Measurements from ENCODE around the gene DGCR8.

DGCR8 gene

DNA sequence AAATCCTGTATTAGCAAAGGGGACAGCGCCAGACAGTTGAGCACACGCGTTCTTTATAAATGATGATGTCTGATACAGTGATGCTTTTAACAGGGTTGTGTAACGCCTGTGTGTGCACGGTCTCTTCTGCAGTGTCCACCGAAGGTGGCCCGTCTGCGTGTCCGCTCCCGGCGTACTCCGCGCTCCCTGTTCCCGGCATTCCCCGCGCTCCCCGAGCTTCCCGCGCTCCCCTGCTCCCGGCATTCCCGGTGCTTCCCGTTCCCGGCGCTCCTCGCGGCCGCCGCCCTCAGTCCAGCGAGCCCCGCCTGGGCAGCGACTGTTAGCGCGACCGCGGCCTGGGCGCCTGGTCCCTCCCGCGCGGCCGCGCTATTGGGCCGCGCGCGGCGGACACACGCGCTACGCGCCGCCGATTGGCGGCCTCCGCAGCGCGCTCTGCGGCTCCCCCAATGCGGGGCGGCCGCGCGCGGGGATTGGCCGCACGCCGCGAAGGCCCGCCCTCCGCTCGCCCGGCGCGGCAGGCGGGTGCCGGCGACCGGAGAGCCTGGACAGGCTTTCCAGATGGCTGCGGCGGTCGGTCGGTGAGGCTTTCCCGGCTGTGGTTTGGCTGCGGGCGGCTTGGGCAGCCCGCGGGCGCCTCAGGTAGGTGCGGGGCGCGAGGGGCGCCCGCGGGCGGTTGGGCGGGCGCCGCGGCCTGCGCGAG is at the start of gene DGCR8:
DGCR8 (plus strand) TSS at position 497 of the 700 bp plus-strand sequence. CDS start 5,723 bp downstream, outside the sequence.
- peak; percentile 69 for DNase-seq

DNA sequence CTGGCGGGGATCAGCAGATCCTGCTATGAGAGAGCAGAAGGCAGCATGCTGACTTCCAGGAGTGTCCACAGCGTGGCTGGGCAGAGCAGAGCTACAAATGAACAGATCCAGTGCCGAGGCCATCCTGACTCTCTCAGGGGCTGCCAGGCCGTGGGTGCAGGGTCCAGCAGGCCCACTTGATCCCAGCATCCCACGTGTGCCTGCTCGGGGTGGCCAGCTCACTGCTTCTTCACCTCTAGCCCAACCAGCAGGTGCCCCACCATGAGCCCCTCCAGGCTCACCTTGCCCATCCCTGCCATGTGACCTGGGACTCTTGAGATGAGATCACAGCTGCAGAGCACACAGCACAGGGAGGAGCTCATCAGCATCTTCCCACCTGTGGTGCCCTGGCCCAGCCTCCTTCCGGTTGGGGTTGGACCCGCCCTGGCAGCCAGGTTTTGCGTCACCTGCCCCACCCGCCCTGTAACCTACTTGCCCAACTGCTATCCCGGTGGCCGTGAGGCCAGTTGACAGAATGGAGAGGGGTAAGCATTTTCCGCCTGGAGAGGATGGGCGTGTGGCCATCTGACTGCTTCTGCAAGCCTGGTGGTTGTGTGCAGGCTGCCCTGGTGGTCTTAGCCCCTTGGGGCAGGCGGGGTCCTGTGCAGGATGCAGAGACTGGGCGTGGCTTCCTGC is 48.2 kb upstream of the DGCR8 start:
- DNase-seq, result no peak

DNA sequence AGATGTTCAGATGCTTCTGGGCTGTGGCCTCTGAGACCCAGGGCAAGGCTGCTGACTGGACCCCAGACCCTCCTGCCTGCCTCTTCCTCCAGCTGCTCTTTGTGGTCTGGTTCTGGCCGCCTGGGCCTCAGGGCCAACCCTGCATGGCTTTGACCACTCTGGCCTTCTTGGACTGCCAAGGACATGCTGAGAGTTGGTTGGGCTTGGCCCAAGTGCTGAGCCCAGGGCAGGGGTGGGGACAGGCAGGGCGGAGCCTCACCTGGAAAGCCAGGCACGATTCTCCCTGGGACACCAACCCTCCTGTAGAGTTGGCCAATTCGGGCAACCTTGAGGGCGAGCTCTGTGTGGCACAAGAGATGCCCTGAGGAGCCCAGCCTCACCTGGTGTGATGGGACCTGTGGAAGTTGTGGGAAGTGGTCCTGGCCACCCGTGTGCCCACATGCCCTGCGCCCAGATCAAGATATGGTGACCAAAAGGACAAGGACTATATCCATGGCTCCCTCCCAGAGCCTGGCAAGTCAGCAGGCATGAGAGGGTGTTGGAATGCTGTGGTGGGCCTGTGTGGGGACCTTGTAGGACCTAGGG is 47.5 kb upstream of the DGCR8 start:
- DNase-seq, result no peak

DNA sequence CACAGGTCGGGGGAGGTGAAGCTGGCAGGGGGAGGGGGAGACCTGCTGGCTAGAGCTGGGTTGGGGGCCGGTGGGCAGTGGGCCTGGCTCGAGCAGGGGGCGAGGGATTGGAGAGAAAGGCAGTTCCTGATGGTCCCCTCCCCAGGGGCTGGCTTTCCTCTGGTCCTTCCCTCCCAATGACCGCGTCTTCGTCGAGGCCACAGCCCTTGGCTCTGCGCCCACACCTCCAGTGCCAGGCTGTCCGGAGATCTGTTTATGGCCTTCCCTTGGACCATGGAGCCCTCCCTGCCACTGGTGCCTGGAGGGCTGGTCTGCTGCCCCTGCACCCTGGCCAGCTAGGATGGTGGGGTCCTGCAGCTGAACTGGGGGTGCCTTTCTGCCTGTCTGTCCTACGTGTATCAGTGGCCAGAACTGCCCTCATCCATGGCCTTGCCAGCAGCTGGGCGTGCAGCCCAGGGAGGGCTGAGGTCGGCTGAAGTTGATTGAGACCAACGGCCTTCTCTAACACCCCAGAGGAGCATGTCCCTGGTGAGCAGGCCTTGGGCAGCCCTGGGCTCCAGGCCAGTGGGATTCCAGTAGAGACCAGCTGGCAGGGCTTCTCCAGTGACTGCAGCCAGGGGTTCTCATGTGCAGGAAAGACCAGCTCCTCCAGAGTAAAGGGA is 46.9 kb upstream of the DGCR8 start:
- no peak for DNase-seq

DNA sequence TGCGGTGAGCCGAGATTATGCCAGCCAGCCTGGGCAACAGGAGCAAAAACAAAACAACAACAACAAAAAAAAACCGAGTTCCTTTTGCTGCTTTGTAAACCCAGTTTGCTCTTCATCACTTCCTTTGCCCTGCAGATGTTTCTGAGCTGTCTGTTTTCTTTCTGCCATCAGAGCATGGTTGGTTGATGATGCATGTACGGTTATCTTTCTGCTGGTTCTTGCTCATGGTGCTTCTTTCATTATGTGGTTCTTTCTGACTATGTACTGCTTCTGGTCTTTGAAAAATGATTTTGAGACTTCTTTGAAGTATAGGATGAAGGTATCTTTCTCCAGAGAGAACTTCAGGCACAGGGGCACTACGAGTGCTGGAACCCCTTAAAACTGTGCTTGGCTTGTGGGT is 45.9 kb upstream of the DGCR8 start:
- no peak for DNase-seq

DNA sequence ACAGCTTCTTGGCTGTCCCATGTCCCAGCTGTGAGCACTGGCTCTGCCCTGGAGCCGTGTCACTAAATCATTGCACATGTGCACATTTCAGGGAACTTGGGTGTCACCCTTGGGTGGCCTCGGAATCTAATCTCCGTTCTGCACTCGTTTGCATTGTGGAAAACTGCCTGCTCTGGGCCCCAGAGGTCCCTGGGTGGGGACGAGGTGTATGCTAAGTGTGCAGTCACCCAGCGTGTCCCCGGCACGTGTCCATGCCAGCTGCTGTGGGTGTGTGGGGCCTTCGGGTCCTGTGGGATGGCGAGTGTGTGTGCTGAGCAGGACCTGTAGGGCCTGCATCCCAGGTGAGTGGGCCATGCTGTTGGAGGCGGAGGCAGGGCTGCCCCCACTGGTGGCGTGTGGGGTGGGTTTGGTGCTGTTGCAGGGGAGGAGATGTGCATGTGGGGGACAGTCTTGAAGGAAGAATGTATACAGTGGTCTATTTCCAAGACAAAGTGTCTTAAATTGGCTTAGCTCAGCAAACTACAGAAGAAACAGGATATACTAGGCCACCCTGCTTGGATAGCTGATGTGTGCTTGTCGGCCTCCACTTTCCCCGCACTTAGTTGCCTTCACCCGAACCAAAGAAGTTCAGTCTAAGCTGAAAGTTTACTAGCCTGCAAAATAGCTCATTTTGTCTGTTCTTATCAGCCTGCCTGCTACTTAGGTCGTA is 44.5 kb upstream of the DGCR8 start:
- no peak for DNase-seq

DNA sequence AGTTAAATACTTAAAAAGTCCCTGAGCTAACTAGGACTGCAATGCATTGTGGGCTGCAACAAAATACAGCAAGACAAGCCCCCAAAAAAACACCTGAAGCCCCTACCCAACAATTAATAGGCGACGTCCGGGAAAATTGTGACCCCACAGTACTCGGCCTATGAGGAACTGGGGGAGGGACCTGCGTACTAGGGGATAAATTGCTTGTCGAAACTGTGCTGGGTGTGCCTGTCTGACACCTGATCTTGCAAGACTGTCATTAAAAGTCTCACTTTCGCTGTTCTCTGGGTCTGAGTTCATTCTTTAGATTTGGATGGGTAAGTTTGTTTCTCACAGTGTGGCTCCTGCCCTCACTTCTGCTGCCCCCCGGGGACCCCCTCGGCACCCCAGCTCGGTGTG is 44.0 kb upstream of the DGCR8 start:
- DNase-seq, result no peak

DNA sequence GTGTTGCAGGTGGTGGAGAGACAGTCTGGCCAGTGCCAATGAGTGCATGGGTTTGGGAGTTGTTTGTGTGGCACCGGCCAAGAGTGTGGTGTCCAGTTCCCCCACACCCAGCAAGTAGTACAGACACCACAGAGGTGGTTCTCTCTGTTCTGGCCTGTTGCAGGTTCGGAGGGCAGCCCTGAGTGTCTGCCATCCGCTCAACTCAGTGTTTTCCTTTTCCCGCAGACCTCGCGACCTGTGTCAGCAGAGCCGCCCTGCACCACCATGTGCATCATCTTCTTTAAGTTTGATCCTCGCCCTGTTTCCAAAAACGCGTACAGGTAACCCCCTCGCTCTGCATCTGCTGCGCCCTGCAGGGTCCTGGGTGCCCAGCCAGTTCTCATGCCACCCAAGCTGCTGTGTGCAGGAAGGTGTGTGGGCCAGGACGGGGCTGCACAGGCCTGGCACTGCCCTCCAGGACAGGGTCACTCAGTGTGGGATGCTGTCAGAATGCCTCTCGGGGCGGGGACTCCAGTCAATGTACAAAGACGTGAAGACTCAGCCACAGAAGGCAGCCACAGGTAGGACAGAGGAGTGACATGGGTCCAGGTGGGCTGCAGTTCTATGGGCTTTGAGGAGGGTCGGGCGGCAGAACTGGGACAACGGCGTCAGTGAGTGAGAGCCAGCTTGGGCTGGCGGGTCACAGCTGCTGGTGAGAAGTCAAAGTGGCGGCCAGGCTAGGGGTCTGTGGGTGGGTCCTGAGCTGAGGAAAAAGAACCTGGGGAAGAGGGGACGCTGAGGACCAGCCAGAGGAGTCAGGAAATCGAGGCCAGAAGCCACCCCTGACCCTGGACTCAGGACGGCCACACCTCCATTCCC is 43.3 kb upstream of the DGCR8 start:
- DNase-seq, result no peak

DNA sequence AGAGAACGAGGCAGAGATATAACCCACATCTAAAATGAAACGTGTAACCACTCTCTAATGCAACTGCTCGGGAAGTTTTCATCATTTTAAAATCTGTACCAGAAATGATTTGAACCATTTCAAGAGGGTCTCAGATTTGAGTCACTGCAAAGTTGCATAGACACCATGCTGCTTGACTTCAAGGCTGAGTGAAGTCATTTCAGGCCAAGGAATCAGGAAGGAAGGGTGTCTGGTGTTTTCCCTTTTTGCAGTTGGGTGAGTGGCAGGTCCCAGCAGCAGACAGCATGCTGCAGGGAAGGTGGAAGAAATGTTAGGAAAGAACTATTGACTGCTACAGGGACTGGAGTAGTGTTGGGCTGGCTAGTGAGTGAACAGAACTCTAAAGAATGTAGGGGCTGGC is 42.6 kb upstream of the DGCR8 start:
- no peak for DNase-seq

DNA sequence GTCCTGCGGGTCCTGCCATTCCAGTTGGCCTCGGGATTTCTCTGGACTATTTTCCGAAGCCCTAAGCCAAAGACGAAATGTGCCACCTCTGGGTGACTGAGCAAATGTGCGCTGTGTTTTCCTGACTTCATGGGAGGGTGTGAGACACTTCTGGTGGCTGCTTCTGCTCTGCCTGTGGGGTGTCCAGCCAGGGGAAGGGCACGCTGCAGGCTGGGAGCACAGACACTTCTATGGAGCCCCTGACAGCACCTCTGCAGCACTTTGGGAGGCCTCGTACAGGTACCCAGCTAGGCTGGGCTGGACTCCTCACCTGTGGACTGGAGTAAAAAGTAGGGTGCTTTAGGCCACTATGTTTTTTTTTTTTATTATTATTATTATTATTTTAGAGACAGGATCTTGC is 41.5 kb upstream of the DGCR8 start:
- no peak for DNase-seq

DNA sequence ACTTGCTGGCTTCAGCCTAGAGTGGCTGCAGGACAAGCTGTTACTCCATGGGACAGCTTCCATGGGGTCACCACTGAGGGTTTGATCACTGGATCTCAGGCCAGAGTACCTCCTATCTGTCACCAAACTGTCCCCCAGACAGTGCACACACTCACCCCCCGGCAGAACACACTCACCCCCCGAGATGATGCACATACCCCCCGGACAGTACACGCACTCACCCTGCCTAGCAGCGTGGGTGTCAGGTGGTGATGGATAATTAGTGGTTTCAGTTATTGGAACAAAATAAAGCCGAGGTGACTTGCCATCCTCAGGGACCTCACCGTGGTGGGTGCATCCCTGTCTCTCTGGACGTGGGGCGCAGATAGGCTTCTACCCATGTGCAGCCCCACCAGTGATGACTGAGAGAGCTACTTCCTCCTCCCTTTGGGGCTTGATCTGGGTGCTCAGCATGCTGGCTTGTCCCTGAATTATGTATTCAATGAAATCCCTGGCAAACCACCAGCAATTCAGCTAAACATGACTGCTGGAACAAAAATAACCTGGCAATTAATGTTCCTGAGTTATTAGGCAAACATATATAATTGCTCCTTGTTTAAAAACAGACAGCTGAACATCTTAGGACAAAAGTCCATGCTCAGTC is 40.2 kb upstream of the DGCR8 start:
- no peak for DNase-seq

DNA sequence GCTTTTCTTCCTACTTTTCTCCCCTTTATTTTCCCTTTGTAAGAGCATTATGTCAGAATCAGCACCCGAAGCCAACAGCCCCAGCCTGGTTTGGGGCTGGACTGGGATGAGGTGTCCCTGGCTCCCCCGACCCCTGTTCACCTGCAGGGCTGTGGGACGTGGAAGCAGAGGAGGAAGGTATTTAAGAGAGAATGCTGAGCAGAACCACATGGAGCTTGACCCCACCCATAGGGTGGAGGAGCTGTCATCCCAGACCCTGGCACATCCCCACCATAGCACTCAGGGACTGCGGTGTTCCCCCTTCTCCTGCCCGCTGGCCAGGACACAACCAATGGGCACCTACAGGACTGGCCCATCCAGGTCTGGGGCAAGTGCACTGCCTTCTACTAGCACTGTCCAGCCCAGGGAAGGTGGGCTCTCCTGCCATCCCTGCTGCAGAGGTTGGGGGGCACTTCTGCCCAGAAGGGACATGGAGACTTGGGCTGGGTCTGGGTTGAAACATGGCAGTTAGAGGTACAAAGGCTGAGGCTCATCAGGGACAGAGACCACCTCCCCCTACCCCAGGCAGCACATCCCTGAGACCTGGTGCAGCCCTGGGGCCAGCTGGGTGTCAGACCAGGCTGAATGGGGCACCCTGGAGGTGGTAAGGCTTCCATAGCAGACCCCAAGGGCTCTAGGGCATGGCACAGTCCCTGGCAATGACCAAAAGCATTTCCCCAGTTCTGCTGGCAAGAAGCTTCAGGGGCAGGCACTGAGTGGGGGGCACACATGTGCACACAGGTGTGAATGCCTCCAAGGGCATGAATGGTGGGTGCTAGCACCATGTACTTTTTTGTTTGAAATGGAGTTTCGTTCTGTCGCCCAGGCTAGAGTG is 39.5 kb upstream of the DGCR8 start:
- no peak for DNase-seq

DNA sequence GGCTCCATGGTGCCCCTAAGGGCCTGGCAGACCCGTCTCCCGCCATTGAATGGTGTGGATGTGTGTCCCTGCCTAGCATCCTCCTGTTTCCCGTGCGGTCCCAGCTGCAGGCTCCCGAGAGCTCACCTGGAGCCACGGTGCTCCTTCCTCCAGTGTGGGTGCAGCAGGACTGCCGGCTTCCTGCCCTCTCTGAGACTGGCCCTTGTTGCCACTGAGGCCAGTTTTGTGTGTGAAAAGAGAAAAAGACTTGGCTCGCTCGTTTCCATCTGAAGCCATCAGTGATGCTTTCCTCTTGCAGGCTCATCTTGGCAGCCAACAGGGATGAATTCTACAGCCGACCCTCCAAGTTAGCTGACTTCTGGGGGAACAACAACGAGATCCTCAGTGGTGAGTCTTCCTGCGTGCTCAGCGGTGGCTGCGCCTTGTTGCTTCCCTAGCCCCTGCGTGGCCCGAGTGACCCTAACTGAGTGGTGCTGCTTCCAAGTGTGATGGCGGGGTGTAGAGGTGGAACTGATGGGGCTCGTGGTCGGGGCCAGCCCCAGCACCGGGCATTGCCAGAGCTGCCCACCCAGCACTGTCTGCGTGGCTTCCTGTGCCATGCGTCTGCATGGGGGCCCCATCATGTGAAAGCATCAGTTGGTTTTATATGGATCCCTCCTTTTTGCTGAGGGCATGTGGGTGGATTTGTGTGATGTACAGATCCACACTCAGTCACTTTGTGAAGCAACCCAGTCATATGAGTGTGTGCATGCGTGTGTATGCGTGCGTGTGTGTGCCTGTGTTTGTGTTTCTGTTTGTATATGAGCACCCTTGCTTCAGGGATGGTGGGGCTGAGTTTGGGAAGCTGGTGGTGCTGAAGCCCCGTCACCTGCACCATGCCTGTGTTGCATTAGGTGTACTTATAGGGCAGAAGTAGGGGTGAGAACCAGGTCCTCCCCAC is 36.7 kb upstream of the DGCR8 start:
- no peak for DNase-seq

DNA sequence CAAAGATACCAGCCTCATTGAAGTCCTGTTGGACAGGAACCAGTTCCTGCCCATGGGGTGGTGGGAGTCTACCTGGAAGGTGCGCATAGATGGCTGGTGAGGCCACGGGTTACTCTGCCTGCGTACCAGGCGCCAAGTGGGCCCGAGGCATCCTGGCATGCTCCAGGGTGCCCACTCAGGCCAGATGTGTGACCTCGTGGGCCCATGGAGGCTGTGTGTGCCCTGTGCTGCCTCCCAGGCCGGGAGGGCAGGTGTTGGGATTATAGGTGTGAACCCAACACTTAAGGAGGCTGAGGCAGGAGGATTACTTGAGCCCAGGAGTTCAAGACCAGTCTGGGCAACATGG is 36.1 kb upstream of the DGCR8 start:
- no peak for DNase-seq

DNA sequence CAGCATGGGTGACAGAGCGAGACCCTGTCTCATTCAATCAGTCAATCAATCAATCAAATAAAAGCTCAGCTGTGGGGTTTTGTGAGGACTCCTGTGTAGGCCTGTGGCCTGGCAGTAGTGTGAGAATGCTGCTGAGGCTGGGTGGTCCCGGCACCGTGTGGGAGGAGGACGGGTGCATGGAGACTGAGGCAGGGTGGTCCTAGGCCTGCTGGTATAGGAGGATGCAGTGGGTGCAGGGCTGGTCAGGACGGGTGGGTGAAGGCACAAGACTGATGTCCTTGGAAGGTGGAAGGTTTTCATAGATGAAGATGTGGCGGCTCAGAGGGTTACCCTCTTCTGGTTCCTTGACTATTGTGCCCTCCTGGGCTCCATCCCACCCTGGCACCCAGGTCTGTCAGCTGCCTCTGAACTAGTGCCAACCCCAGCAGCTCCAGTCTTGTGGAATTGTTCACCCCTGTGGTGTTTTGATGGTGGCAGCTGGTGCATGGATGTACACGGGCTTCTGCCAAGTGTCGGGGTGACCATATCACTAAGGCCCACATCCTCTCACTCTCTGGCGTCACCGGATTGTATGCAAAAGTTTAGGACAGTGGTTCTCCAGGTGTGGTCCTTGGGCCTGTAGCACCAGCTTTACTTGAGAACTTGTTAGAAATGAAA is 35.4 kb upstream of the DGCR8 start:
- DNase-seq, result no peak

DNA sequence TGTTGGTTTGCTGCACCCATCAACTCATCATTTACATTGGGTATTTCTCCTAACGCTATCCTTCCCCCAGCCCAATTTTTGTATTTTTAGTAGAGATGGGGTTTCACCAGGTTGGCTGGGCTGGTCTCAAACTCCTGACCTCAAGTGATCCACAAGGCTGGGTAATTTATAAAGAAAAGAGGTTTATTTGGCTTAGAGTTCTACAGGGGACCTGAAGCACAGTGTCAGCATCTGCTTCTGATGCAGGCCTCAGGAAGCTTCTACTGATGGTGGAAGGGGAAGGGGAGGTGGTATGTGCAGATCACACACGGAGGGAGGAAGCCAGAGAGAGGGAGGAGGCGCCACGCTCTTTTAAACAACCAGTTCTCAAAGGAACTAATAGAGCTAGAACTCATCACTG is 33.3 kb upstream of the DGCR8 start:
- DNase-seq, result no peak

DNA sequence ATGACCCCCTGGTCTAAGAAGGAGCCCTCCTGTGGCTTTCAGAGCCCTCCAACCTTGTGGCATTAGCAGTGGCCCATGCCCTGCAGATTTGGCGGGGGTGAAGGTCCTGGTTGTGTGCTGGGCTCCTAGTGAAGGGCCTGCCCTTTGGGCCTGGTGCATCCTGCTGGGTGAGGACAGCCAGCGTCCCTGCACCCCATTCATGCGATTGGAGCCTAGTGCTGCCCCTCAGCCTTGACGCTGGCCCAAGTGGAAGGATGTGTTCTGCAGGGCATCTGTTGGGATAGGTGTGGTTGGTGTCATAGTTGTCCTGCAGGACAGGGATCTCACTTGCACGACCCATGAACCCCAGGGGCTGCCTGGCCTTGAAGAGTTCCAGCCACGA is 28.1 kb upstream of the DGCR8 start:
- DNase-seq, result no peak

DNA sequence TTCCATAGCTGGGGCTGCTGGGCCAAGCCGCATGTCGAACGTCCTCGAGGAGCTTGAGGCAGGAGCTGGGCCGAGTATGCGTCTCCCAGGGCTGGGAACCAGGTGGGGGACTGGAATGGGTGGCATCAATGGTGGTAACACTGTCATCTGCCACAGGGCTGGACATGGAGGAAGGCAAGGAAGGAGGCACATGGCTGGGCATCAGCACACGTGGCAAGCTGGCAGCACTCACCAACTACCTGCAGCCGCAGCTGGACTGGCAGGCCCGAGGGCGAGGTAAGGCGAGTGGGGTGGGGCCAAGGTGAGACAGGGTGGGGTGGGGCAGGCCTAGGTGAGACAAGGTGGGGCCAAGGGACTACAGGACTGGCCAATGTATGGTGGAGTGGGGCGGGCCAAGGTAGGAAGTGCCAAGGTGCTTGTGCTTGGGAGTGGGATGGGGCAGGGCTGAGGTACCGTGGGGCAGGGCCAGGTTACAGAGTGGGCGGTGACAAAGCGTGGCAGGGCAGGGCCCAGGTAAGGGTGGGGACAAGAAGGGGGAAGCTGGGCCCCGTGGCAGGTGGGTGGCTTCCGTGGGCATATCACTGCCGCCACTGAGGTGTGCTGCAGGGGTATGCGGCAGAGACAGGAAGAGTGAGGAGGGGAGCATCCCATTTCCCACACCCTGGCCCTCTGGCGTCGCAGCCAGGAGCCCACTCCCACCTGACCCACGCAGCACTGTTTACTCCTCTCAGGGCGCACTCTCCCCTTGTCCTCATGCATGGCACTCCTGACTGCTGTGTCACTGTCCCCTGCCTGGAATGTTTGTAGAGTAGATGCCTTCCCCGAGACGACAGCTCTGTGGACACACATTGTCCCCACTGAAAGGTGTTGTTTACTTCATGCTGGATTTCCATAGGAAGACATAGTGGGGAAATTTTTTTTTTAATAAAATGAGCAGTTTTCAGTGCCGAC is 27.5 kb upstream of the DGCR8 start:
- DNase-seq, result no peak

Measured in NCI-H526 treated with DMSO at 0.1 percent for 48 hours (cell line).